ENCODE results near the gene BMPR2.
"Not testable (repeated sequence)": the region's sequence is repeated elsewhere in the genome, so short reads cannot be mapped to it uniquely, and the experiment has no call there.

Gene BMPR2

DNA sequence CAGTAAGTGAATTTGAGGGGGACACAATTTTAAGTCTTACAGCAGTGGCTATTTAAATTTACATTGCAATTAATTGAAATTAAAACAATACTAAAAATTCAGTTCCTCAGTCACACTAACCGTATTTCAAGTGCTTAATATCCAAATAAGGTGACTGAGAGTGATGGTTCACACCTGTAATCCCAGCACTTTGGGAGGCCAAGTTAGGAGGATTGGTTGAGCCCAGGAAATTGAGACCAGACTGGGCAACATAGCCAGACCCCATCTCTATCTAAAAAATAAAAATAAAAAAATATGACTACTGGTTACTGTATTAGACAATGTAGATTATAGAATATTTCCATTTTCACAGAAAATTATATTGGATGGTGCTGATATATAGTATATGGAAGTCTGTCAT lies 79.0 kb downstream of the BMPR2 start:
- no peak for DNase-seq

DNA sequence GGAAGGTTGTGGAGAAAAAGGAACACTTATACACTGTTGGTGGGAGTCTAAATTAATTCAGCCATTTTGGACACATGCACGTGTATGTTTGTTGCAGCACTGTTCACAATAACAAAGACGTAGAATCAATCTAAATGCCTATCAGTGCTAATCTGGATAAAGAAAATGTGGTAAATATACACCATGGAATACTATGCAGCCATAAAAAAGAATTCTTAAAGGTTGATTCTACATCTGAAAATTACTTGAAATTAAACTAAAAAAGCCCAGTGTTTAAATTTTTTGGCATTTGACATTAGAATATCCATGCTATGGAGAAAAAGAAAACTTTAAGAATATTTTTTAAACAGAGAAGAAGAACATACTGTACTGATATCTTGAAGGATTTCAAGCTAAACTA lies 84.0 kb downstream of the BMPR2 start:
- no peak for DNase-seq

DNA sequence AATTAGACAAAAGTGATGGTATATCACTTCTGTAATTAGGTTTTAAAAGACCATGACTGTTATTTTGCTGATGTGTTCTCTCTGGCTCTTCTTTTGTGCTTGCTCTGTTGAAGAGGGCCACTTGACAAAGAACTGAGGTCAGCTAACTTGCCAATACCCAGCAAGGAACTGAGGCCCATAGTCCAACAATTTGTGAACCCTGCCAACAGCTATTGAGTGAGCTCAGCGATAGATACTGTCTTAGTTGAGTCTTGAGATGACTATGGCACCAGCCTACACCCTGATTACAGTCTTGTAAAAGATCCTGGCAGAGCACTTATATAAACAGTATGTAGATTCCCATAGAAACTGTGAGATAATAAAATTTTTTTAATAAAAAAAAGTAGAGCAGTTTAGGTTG lies 103.0 kb downstream of the BMPR2 start:
- DNase-seq: no peak

DNA sequence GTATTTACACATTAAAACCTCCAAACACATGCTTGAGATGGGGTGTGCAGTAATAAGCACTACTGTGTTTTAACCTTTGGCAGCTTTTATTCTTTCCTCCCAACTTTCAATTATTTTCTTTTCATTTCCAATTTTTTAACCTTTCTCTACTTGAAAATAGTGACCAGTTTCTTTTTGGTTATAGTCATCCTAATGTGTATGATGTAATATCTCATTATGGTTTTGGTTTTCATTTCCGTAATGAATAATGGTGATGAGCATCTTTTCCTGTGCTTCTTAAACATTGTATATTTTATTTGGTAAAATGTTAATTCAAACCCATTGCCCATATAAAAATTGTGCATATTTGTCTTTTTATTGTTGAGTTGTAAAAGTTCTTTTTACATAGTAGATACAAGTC lies 103.5 kb downstream of the BMPR2 start:
- DNase-seq: no peak

DNA sequence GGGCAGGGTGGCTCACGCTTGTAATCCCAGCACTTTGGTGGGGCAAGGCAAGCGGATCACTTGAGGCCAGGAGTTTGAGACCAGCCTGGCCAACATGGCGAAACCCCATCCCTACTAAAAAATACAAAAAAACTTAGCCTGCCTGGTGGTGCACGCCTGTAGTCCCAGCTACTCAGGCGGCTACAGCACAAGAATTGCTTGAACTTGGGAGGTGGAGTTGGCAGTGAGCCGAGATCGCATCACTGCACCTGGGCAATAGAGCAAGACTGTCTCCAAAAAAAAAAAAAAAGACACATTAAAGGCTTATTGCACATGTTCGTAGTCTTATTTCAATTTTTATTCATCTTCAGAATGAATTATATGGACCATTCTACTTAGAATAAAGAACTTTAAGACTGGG lies 110.2 kb downstream of the BMPR2 start:
- DNase-seq: no peak

DNA sequence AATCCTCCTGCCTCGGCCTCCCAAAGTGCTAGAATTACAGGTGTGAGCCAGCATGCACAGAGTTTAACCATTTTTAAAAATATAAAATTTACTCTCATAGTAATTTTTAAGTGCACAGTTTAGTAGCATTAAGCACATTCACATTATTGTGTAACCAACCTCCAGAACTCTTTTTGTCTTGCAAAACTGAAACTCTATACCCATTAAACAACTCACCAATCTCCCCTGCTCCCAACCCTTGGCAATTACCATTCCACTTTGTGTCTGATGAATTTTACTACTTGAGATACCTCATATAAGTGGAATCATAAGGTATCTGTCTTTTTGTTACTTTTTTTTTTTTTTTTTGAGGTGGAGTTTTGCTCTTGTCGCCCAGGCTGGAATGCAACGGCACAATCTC lies 112.5 kb downstream of the BMPR2 start:
- DNase-seq: no peak

DNA sequence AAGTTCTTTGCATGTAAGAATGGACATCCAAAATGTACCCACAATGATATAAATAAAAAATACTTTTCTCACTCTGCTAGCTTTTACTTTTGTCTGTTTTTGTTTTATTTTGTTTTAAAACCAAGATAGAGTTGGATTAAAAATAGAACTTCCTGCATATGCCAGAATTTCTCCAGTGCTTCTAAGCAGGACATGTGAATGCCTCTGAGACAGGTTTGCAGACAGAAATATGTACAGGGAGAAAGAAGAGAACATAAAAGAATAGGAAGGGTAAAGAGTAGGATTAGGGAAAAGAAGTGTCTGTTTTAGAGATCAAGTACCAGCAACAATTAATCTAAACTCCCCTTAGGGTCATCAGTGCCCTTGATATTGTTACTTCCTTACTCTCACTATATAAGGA lies 114.4 kb downstream of the BMPR2 start:
- DNase-seq: no peak

DNA sequence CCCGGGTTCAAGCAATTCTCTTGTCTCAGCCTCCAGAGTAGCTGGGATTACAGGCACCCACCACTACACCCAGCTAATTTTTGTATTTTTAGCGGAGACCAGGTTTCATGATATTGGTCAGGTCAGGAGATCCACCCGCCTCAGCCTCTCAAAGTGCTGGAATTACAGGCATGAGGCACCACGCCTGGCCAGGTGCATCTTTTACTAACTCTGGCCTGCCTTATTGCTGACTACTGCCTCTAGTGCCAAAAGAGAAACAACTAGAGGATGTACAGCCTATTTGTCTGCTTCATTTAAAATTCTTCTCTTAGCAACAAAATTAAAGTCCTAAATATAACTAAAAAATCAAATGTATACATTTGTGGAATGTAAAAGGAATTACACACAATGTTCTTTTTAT lies 115.4 kb downstream of the BMPR2 start:
- no peak for DNase-seq

DNA sequence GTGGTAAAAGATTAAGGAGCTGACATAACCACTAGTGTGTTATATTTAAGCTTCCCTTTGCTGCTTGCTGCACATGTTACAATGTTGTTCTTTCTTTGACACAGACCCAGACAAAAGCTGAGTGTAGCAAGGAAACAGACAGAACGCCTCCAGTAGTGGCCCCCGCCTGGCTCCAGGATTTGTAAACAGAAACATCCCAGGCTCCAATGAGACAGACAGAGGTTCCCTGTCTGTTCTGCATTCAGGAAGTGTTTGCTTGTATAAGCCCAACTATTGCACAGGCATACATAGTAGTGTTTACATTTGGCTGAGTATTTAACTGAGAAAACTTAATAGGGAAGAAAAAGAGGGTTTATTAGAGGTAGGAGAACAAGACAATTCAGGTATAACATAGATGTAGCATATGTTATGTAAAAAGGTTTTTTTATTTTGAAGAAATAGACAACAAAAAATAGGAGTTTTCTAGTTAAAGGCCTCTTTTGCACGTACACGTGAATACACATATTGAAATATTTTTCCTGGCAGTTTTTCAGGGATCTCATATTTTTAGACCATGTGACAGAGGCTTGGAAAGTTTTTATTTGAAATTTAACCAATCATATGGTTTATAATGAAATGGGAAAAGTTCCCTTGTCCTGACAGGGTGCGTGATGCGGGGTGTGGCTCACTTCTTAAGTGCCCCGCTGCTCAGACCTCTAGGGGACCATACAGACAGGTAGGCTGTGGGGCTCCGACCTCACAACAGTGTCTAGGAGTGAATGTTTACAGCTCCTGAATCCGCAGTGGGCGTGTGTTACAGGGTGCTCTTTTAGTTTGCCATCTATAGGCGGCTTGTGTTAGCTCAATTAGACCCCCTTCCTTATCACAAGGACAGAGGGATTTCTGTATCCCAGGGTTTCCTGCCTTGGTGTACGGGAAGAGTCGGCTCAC lies 118.4 kb downstream of the BMPR2 start:
- peak; percentile 23 for DNase-seq

DNA sequence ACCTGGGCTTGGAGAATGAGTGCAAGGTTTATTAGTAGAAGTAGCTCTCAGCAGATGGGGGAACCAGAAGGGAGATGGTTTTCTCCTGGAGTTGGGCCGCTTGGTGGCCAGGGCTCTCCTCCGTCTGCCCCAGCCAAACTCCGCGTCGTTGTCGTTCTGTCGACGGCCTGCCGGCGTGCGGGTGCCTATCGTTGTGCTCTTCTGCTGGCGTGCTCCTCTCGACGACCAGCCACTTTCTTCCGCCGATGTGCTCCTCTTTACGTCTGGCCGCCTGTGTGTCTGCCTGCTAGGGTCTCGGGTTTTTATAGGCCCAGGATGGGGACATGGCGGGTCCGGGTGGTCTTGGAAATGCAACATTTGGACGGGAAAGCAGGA lies 119.1 kb downstream of the BMPR2 start:
- DNase-seq: no peak

DNA sequence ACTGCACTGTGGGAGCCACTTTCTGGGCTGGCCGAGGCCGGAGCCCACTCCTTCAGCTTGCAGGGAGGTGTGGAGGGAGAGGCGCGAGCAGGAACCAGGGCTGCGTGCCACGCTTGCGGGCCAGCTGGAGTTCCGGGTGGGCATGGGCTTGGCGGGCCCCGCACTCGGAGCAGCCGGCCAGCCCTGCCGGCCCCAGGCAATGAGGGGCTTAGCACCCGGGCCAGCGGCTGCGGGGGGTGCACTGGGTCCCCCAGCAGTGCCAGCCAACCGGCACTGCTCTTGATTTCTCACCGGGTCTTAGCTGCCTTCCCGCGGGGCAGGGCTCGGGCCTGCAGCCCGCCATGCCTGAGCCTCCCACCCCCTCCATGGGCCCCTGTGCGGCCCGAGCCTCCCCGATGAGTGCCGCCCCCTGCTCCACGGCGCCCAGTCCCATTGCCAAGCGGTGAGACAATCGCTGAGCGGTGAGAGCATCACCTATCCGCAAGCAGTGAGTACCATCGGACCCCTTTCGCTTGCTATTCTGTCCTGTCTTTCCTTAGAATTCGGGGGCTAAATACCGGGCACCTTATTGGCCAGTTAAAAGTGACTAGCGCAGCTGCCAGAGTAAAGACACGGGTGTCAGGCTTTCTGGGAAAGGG lies 120.8 kb downstream of the BMPR2 start:
- DNase-seq: not testable (repeated sequence)

DNA sequence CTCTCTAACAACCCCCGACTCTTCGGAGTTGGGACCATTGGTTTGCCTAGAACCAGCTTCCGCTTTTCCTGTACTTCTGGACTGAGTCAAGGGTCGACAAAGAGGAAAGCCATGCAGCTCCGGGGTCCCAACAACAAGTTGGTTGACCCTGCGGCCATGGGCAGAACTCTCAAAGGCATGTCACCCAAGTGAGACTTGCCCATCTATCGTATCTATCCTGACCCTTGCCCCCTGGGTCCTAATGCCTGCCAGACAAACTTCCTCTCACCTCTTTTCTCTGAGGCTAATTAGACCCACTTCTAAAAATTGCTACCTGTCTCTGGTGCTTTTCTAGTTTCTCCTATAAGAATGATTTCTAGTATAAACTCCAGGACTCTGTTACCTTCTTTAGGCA lies 121.3 kb downstream of the BMPR2 start:
- DNase-seq: not testable (repeated sequence)

DNA sequence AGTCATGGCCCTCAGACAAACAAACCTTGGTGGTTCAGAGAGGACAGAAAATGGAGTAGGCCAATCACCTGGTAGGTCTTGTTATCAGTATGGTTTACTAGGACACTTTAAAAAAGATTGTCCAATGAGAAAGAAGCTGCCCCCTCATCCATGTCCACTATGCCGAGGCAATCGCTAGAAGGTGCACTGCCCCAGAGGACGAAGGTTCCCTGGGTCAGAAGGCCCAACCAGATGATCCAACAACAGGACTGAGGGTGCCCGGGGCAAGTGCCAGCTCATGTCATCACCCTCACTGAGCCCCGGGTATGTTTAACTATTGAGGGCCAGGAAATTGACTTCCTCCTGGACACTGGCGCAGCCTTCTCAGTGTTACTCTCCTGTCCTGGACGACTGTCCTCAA lies 123.7 kb downstream of the BMPR2 start:
- DNase-seq: not testable (repeated sequence)

DNA sequence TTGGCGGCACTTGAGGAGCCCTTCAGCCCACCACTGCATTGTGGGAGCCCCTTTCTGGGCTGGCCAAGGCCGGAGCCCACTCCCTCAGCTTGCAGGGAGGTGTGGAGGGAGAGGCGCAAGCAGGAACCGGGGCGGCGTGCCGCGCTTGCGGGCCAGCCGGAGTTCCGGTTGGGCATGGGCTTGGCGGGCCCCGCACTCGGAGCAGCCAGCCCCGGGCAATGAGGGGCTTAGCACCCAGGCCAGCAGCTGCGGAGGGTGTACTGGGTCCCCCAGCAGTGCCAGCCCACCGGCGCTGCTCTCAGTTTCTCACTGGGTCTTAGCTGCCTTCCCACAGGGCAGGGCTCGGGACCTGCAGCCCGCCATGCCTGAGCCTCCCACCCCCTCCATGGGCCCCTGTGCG lies 127.1 kb downstream of the BMPR2 start:
- not testable (repeated sequence) for DNase-seq

DNA sequence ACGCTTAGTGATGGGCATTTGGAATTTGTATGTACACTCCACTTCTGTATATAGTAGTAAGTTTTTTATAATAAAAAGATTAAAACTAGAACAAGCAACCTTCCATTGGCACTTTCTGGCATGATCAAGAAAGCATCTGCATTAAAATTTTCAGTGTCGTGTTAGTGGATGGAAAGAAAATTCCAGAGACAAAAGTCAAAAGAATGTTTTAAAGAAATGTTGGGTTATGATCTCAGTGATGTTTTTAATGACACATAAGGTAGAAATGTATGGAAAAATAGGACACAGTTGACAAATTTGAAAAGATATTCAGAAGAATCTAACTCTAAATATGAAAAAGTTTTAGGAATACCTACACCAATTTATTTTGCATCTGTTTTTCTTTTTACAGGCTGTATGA lies 132.6 kb downstream of the BMPR2 start:
- peak; percentile 51 for DNase-seq

DNA sequence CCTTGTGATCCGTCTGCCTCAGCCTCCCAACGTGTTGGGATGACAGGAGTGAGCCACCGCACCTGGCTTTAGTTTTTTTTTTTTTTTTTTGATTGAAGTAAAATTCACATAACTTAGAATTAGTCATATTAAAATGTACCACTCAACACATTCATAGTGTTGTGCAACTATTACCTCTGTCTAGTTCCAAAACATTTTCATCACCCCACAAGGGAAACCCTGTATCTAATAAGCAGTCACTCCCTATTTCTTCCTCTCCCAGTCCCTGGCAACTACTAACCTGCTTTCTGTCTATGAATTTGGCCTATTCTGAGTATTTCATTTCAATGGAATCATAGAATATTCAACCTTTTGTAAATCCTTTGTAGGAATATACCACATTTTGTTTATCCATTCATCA lies 134.8 kb downstream of the BMPR2 start:
- peak; percentile 50 for DNase-seq

DNA sequence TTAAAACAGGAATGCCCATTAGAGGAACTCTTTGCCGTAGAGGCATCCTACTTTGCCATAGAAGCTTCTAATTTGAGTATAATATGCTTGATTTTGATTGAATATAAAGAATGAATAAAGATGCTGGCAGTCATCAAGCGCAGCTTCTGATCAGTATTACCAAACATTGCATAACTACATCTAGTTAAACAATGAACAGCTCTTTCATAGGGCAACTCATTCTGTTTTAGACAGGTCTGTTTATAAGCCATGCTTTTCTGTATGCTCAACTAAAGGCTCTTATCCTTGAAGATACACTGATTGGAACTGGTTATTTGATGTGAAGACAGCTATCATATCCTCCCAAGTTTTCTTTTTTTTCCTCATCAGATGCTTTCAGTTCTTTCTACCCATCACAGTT lies 136.0 kb downstream of the BMPR2 start:
- DNase-seq: no peak

DNA sequence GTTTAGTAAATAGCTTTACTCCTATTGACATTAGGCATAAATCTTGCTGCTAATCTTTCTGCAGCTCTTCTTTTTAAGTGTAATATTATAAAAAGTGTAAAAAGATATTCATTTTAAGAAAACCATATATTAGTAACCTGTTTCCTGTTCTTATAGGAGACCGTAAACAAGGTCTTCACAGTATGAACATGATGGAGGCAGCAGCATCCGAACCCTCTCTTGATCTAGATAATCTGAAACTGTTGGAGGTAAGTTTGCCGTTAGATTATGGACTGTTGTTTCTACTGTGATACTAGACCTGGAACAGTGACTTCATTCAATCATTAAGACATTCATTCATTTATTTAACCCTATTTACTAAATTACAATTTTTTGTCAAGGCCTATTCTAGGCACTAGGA lies 138.6 kb downstream of the BMPR2 start:
- DNase-seq: no peak

DNA sequence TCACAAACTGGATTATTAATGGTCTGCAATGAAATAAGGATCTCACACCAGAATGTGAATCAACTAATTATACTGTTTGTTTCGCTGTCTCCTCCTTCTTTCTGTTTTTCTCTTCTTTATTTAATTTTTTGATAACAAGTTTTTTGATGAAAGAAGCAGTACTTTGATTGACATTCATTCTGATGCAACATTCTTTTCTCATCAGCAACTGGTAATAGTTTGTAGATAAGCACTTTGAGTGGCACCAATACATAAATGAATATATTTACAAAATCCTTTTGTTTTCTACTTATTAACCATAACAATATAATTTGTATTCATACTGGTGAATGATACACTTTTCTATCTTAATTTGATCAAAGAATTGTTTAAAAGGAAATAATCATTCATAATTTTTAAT lies 143.3 kb downstream of the BMPR2 start:
- DNase-seq: no peak

DNA sequence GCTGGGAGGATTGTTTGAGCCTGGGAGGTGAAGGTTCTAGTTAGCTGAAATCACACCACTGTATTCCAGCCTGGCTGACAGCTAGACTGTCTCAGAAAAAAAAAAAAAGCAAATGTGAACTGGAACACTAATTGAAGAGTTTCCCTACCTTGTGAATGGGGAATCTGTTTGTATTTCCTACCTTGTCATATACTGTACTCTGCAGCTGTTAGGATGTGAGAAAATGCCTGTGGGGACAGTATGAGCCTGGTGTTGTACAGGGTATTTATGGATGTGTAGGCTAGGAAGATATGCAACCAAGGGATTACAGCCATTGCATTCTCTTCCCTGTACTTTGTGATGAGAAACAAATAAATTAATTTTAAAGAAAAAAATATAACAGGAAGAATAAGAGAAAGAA lies 145.3 kb downstream of the BMPR2 start:
- no peak for DNase-seq

DNA sequence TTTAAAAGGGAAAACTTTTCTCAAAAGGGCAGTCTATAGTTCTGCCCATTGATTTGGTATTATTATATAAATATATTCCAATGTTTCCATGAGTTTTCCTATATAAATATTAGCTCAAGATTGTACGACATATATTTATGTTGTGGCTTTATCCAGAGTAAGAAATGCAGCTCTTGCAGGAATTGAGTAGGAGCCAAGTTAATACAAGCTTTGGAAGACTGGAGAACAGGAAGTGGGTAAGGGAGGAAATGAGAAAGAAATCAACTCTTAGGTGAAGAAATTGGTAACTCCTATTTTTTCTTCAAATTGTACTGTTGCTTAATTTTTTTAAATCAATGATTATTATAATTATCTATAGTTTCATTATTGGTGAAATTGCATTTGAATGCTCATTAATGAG lies 153.3 kb downstream of the BMPR2 start:
- peak; percentile 77 for DNase-seq

DNA sequence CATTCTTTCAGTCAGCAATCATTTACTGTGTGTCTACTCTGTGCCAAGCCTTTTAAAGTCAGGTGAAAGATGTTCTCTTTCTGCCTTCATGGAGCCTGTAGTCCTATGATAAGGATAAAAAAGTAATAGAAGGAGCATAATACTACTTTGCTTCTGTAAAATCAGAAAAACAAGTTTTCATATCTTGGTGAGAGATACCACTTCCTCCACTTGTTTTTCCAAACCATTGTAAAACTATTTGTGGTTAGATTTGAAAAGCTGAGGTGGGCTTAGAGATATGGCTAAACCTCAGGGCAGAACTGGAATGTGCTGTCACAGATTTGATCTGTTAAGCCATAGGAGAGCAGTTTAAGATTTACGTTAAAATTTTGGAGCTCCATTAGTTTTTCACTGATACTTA lies 153.9 kb downstream of the BMPR2 start:
- DNase-seq: no peak

DNA sequence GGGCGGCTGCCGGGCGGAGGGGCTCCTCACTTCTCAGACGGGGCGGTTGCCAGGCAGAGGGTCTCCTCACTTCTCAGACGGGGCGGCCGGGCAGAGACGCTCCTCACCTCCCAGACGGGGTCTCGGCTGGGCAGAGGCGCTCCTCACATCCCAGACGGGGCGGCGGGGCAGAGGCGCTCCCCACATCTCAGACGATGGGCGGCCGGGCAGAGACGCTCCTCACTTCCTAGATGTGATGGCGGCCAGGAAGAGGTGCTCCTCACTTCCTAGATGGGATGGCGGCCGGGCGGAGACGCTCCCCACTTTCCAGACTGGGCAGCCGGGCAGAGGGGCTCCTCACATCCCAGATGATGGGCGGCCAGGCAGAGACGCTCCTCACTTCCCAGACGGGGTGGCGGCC lies 159.2 kb downstream of the BMPR2 start:
- DNase-seq: not testable (repeated sequence)

DNA sequence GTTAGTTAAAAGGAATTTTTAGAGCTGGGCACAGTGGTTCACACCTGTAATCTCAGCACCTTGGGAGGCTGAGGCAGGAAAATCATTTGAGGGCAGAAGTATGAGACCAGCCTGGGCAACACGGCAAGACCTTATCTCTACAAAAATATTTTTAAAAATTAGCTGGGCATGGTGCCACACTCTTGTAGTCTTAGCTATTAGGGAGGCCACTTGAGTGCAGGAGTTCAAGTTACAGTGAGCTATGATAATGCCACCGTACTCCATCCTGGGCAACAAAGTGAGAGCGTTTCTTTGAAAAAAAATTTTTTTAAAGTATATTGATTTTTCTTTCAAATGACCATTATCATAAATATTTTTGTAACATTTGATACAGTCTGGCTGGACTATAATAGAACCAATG lies 165.0 kb downstream of the BMPR2 start:
- no peak for DNase-seq

DNA sequence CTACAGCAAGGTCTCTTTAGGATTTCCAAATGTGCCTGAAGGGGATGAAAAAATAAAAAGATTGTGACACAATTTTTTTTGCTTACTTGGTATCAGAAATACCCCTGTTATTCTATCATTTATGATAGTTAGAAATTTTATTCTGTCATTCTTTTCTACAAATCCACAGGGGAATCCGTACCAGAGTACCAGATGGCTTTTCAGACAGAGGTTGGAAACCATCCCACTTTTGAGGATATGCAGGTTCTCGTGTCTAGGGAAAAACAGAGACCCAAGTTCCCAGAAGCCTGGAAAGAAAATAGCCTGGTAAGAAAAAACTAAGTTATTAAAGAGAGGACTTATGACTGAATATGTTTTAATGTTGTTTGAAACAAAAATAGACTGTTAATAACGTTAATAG lies 166.0 kb downstream of the BMPR2 start:
- no peak for DNase-seq
